Ovary (tissue), 9 donors: ENCODE results near the gene GMPR2. TPM values are rescaled to one million over a fixed set of nuclear protein-coding genes. Genes with fewer than 3 reads are reported as not detected.

Experiments
- DNase-seq, 5 donors: peaks; one replicate each; pipeline ENCODE4 v3.0.0-alpha.2; 2019 to 2020
- H3K27ac ChIP-seq, 2 donors: fragments of 200-600 bp; one replicate each; pipeline versions ENCODE4 v1.5.1 to v1.8.0; 2019 to 2022
- H3K27me3 ChIP-seq: fragments of 200-600 bp; one replicate; pipeline ENCODE4 v1.8.0; 2022
- H3K36me3 ChIP-seq: fragments of 200-600 bp; sonication (generic); one replicate; pipeline ENCODE4 v1.5.1; 2019
- H3K4me1 ChIP-seq: one replicate; pipeline ENCODE4 v1.8.1; 2013; ENCODE audit warnings: mild to moderate bottlenecking, moderate library complexity; ENCODE audit not compliant: insufficient read depth
- H3K4me3 ChIP-seq: fragments of 200-600 bp; sonication (generic); one replicate; pipeline ENCODE4 v1.5.1; 2017
- H3K9me3 ChIP-seq, 2 donors: fragments of 200-600 bp in 1 of 2; sonication (generic) in 1 of 2; one replicate each; pipeline versions ENCODE4 v1.5.1 to v1.8.1; 2013 to 2019; ENCODE audit warnings: mild to moderate bottlenecking in 1 of 2, moderate library complexity in 1 of 2
- EP300 ChIP-seq: sonication (generic); formaldehyde crosslinking; IDR thresholded peaks from one replicate; pipeline ENCODE4 v1.6.1; 2017; ENCODE audit warnings: antibody characterized with exemption
- POLR2A ChIP-seq: fragments of 450-650 bp; IDR thresholded peaks from one replicate; pipeline ENCODE4 v1.6.1; 2017; ENCODE audit warnings: antibody characterized with exemption, mild to moderate bottlenecking, moderate library complexity
- WGBS, 3 donors: extraction: QIAGEN DNeasy Blood & Tissue Kit in 1 of 3; methylation state at CpG; one replicate each; pipeline versions ENCODE4 v1.1.5 to v1.1.7; 2013 to 2017; 5-methylcytosine and 5-hydroxymethylcytosine counted together
- intact Hi-C, 4 donors: fragments of 100-400 bp; cut with DNase I; formaldehyde crosslinking; loops; one replicate each; pipeline versions ENCODE4 v1.11.0 to v1.15.1; 2022 to 2023
- polyA plus RNA-seq, 2 donors: library from polyadenylated mRNA; stranded (reverse); fragments of 200-250 nt in 1 of 2; fragments of 350-450 nt in 1 of 2; fragmentation: Illumina TruSeq in 1 of 2; extraction: RNeasy Lipid Tissue Mini Kit (QIAGEN cat#74804) in 1 of 2; gene quantifications; one replicate each; pipeline ENCODE4 v1.2.3, GENCODE V29; 2013 to 2014
- total RNA-seq, 7 donors: library from RNA; depleted of rRNA in 2 of 7; stranded (reverse); fragments of >200 nt in 2 of 7; fragmentation: NEBNext Ultra II Directional in 3 of 7; extraction: Animal tissue kit (Norgen Biotek cat#: 25700) in 3 of 7; gene quantifications; one replicate each; pipeline versions ENCODE4 v1.1.0 to v1.2.4, GENCODE V29; 2016 to 2023
- TF ChIP-seq, protein P1 (sequence below), 3 donors: fragments of 450-650 bp in 2 of 3; fragments of 200-600 bp in 1 of 3; IDR thresholded peaks; one replicate each; pipeline versions ENCODE4 v1.5.1 to v1.8.0; 2016 to 2022; ENCODE audit warnings: antibody characterized with exemption in 3 of 3, mild to moderate bottlenecking in 1 of 3
- donor health status: DM: no; HTN: no; CAD: no; lungs with moderate emphysema.
- donor health status: DM: no; HTN: no; CAD: no.
- donor health status: Bipolar disorder and iron deficiency.
- donor health status: DM: yes; HTN: yes; CAD: no.
- donor health status: DM: no; HTN: no; CAD: no.
- donor health status: DM: yes; HTN: yes; CAD: no.

The GMPR2 gene
- total and polyA plus RNA-seq, 9 donors, result 46.2 to 85.7 (median 59.4) TPM

DNA sequence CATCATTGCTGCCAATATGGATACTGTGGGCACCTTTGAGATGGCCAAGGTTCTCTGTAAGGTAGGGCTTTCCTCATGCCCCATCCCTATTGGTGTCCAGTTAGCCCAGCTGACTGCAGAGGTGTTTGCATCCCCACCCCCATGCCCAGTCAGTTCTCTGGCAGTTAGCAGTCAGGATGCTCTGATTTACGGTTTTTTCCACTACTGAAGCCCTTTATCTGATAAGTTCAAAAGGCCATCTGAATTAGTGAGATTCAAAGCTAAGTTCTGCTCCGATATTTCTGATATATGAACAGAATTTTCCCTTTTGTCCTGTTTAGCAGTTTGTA is 773 bp downstream of the GMPR2 start:
- H3K27me3 ChIP-seq, result no peaks in the 10 kb centered on the region
- TF ChIP-seq POLR2A, result no peak
- intact Hi-C loops, result loop anchor here in 1 of 4 donors (5.0 kb wide), 1 partner anchor 209 kb away; the partner anchor contains the start of gene SDR39U1
- peak overlapping the region; percentile 84 for H3K4me3 ChIP-seq
- H3K27ac ChIP-seq, result peak overlapping the region in 1 of 2 donors; percentile 74
- H3K4me1 ChIP-seq, result peaks cover 8% of the 10 kb centered on the region
- DNase-seq, result no peak
- no peaks in the 10 kb centered on the region for H3K9me3 ChIP-seq
- 61 to 76% (median 70%) methylated on average over 2 of the region's 2 CpGs for WGBS, 3 donors
- no peaks in the 10 kb centered on the region for H3K36me3 ChIP-seq

DNA sequence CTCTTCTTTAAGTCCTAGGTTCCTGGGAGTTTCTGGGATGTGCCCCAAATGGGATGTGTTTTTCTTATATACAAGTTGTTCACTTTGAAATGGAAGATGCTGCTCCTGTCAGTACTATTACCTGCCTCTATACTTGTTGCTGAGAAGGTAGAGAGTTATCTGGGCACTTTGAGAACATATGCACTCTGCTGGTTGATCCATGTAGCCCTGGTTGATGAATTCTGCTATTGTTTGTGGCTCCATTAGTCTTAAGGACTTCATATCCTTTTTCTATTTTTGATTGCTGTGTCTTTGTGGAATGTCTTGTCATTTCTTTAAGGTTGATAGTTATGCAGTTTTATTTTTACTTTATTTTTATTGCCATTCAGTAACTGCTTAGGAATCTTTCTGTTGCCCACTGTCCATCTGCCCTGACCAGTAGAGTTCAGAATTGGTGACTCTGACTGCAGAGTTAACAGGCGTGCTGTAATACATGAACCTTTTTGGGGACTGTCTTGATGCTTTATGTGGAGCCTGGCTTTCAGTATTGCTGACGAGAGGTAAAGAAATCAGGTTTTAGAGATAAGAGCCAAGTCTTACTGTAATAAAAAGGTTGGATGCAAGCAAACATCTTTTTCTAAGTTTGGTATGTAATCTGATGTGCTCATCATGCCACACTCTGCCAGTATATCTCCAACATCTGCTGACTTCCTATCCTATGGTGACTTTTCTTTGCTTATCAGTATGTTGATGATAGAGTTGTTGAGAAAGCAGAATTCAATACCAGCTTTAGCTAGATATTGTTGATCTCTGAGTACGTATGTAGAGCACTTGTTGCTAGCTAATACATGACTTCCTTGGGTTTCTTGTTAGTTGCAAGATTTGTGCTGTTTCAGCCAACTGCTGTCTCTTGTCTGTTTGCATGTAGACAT is 1.6 kb downstream of the GMPR2 start:
- Histone ChIP-seq H3K27ac (no peak overlapping the region), H3K36me3 (no peaks in the 10 kb centered on the region), H3K4me3 (no peak overlapping the region), H3K27me3 (no peaks in the 10 kb centered on the region), H3K4me1 (peaks cover 8% of the 10 kb centered on the region), H3K9me3 (no peaks in the 10 kb centered on the region)
- TF ChIP-seq EP300 (no peak), POLR2A (no peak)
- TF ChIP-seq, protein P1, sequence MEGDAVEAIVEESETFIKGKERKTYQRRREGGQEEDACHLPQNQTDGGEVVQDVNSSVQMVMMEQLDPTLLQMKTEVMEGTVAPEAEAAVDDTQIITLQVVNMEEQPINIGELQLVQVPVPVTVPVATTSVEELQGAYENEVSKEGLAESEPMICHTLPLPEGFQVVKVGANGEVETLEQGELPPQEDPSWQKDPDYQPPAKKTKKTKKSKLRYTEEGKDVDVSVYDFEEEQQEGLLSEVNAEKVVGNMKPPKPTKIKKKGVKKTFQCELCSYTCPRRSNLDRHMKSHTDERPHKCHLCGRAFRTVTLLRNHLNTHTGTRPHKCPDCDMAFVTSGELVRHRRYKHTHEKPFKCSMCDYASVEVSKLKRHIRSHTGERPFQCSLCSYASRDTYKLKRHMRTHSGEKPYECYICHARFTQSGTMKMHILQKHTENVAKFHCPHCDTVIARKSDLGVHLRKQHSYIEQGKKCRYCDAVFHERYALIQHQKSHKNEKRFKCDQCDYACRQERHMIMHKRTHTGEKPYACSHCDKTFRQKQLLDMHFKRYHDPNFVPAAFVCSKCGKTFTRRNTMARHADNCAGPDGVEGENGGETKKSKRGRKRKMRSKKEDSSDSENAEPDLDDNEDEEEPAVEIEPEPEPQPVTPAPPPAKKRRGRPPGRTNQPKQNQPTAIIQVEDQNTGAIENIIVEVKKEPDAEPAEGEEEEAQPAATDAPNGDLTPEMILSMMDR (IDR thresholded peaks at IDR 0.05), result no peak
- no peak for DNase-seq
- WGBS, 3 donors, result 86 to 90% (median 86%) methylated on average over 3 of the region's 3 CpGs
- intact Hi-C loops, result loop anchor here in 1 of 4 donors (5.0 kb wide), 1 partner anchor 208 kb away; the partner anchor contains the start of gene SDR39U1

DNA sequence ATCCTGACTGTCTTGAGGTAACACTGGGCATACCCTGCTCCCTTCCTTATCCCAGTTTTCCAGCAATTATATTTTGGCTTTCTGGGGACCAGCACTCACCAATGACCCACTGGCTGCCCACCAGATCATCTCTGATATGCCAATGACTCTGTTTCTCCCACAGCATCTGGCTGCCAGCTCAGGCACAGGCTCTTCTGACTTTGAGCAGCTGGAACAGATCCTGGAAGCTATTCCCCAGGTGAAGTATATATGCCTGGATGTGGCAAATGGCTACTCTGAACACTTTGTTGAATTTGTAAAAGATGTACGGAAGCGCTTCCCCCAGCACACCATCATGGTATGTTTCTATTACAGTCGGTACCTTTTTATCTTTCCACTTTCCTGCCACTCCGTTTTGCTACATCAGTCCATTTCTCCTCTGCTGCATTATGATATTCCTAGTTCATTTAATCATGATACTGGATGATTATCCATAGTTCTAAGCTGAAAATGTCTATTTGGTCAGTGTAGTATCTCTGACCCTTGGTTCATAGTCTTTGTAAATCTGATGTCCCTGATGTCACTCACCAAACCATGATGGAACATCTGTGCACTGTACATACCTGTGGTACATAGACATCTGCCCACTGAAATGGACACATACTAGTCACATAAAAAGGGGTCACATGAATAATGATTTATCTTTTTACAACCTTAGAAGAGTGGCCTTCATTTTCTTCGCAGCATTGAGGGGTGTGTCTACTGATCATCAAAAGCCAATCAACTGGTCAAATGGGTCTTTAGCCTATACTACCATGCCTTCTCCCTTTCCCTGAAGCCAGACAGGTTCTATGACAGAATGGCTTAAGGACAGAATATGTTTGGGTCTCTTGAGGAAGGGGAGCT is 3.3 kb downstream of the GMPR2 start:
- Histone ChIP-seq H3K4me1 (peaks cover 9% of the 10 kb centered on the region), H3K27ac (no peak overlapping the region), H3K27me3 (no peaks in the 10 kb centered on the region), H3K36me3 (no peaks in the 10 kb centered on the region), H3K4me3 (no peak overlapping the region), H3K9me3 (no peaks in the 10 kb centered on the region)
- no peak for DNase-seq
- TF ChIP-seq EP300 (no peak), POLR2A (no peak)
- TF ChIP-seq, protein P1 (IDR thresholded peaks at IDR 0.05), result no peak
- intact Hi-C loops, result no loop called here
- WGBS, 3 donors, result 88% methylated on average over 5 of the region's 5 CpGs

DNA sequence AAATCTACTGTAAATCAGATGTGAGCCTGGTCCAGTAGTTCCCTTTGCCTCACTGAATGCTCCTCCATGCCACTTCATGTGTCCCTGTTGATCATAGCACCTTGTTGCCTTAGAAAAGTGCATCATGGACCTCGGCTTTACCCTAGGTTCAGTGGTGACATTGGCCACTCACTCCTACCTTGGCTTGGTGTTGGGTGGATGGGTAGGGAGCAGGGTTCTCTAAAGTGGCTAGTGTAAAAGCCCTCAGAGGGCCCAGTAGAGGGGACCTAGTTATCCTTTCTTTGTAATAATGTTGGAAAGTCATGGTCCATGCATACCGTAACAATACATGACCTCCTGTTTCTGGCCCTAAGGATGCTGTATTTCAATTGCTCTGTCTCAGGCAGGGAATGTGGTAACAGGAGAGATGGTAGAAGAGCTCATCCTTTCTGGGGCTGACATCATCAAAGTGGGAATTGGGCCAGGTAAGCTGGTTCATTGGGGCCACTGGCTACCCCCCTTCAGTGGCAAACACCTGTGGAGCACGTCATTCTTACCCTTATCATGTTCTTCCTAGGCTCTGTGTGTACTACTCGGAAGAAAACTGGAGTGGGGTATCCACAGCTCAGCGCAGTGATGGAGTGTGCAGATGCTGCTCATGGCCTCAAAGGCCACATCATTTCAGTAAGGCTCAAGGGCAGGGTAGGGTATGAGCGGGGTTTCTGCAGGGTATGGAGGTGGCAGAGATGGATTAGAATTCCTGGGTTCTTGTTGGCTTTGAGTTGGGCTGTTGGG is 4.1 kb downstream of the GMPR2 start:
- no peaks in the 10 kb centered on the region for H3K9me3 ChIP-seq
- no peaks in the 10 kb centered on the region for H3K27me3 ChIP-seq
- H3K4me3 ChIP-seq, result no peak overlapping the region
- intact Hi-C loops, result no loop called here
- peaks cover 9% of the 10 kb centered on the region for H3K4me1 ChIP-seq
- no peak for DNase-seq
- 88 to 93% (median 92%) methylated on average over 6 of the region's 6 CpGs for WGBS, 3 donors
- no peaks in the 10 kb centered on the region for H3K36me3 ChIP-seq
- no peak for TF ChIP-seq EP300
- no peak for TF ChIP-seq POLR2A
- H3K27ac ChIP-seq, result no peak overlapping the region

DNA sequence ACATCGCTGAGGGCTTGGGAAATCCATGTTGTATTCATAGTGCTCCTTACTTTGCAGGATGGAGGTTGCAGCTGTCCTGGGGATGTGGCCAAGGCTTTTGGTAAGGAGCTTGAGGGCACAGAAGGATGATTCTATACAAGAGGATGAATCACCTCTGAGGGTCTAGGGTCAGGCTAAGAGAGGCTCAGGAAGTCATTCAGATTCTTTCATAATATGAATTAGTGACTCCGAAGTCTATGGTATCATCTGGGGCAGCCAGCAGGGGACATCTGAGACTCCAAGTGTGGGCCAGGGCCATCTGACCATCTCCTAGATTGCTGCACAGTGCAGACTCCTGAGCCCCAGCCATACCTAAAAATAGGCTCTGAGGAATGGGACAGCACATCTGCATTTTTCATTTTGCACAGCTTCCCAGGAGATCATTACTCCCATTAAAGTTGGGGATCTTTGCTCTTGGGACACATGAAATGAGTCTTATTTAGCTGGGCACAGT is 4.8 kb downstream of the GMPR2 start:
- H3K36me3 ChIP-seq, result no peaks in the 10 kb centered on the region
- no peak overlapping the region for H3K27ac ChIP-seq

More for the DNA sequence above, 4.8 kb downstream of the GMPR2 start:
- intact Hi-C loops, result no loop called here
- H3K9me3 ChIP-seq, result no peaks in the 10 kb centered on the region
- TF ChIP-seq EP300 (no peak), POLR2A (no peak)
- TF ChIP-seq, protein P1 (IDR thresholded peaks at IDR 0.05), result no peak
- H3K27me3 ChIP-seq, result no peaks in the 10 kb centered on the region
- 90 to 91% (median 90%) methylated on average over 2 of the region's 2 CpGs for WGBS, 3 donors
- peaks cover 9% of the 10 kb centered on the region for H3K4me1 ChIP-seq
- DNase-seq, result no peak
- no peak overlapping the region for H3K4me3 ChIP-seq
